HEK293 (cell line): ENCODE measurements around the gene GTSE1.

Experiments
- GLI2 ChIP-seq: fragments of 450-650 bp; formaldehyde crosslinking; IDR thresholded peaks from 2 replicates; pipeline ENCODE4; 2017; ENCODE audit warnings: missing biosample characterization, missing genetic modification characterization, low read depth, borderline replicate concordance
- HIC1 ChIP-seq: fragments of 450-650 bp; formaldehyde crosslinking; IDR thresholded peaks from 2 replicates; pipeline ENCODE4 v1.5.1; 2016; ENCODE audit warnings: missing biosample characterization, missing genetic modification characterization
- IKZF3 ChIP-seq: fragments of 450-650 bp; IDR thresholded peaks from 2 replicates; pipeline ENCODE4 v1.5.0; 2018; ENCODE audit warnings: missing biosample characterization, mild to moderate bottlenecking, missing genetic modification characterization, moderate library complexity
- KLF10 ChIP-seq: fragments of 450-650 bp; IDR thresholded peaks from 2 replicates; pipeline ENCODE4 v1.5.1; 2018; ENCODE audit warnings: missing biosample characterization, mild to moderate bottlenecking, missing genetic modification characterization
- PRDM2 ChIP-seq: fragments of 450-650 bp; formaldehyde crosslinking; IDR thresholded peaks from 2 replicates; pipeline ENCODE4 v1.5.1; 2016; ENCODE audit warnings: missing biosample characterization, missing genetic modification characterization, borderline replicate concordance
- REPIN1 ChIP-seq: fragments of 450-650 bp; formaldehyde crosslinking; IDR thresholded peaks from 2 replicates; pipeline ENCODE4 v1.5.1; 2017; ENCODE audit warnings: missing biosample characterization, missing genetic modification characterization, low read depth
- SCRT1 ChIP-seq: fragments of 450-650 bp; formaldehyde crosslinking; IDR thresholded peaks from 2 replicates; pipeline ENCODE4 v1.5.1; 2016; ENCODE audit warnings: missing biosample characterization, missing genetic modification characterization, borderline replicate concordance
- ZBTB8A ChIP-seq: fragments of 450-650 bp; formaldehyde crosslinking; IDR thresholded peaks from 2 replicates; pipeline ENCODE4 v1.5.1; 2016; ENCODE audit warnings: missing biosample characterization, missing genetic modification characterization
- ZFP37 ChIP-seq: fragments of 450-650 bp; formaldehyde crosslinking; IDR thresholded peaks from 2 replicates; pipeline ENCODE4 v1.5.1; 2016; ENCODE audit warnings: missing biosample characterization, missing genetic modification characterization
- ZNF175 ChIP-seq: fragments of 450-650 bp; formaldehyde crosslinking; IDR thresholded peaks from 2 replicates; pipeline ENCODE4 v1.5.1; 2016; ENCODE audit warnings: missing biosample characterization, missing genetic modification characterization
- ZNF239 ChIP-seq: fragments of 450-650 bp; formaldehyde crosslinking; IDR thresholded peaks from 2 replicates; pipeline ENCODE4 v1.5.1; 2016; ENCODE audit warnings: missing biosample characterization, missing genetic modification characterization
- ZNF350 ChIP-seq: fragments of 450-650 bp; formaldehyde crosslinking; IDR thresholded peaks from 2 replicates; pipeline ENCODE4 v1.5.0; 2017; ENCODE audit warnings: missing biosample characterization, mild to moderate bottlenecking, missing genetic modification characterization
- ZNF423 ChIP-seq: fragments of 450-650 bp; formaldehyde crosslinking; IDR thresholded peaks from 2 replicates; pipeline ENCODE4 v1.5.1; 2016; ENCODE audit warnings: missing biosample characterization, missing genetic modification characterization
- ZNF580 ChIP-seq: fragments of 450-650 bp; formaldehyde crosslinking; IDR thresholded peaks from 2 replicates; pipeline ENCODE4 v1.5.1; 2016; ENCODE audit warnings: missing biosample characterization, missing genetic modification characterization
- ZNF596 ChIP-seq: fragments of 450-650 bp; IDR thresholded peaks from 2 replicates; pipeline ENCODE4 v1.5.0; 2018; ENCODE audit warnings: missing biosample characterization, mild to moderate bottlenecking, missing genetic modification characterization, moderate library complexity
- ZNF626 ChIP-seq: fragments of 450-650 bp; sonication (Bioruptor Pico); formaldehyde crosslinking; IDR thresholded peaks from 2 replicates; pipeline ENCODE4 v1.5.1; 2018; ENCODE audit warnings: missing biosample characterization, missing genetic modification characterization, inconsistent platforms
- ZNF639 ChIP-seq: fragments of 450-650 bp; formaldehyde crosslinking; IDR thresholded peaks from 2 replicates; pipeline ENCODE4 v1.5.1; 2016; ENCODE audit warnings: missing biosample characterization, missing genetic modification characterization
- ZNF837 ChIP-seq: fragments of 450-650 bp; formaldehyde crosslinking; IDR thresholded peaks from 2 replicates; pipeline ENCODE4 v1.5.1; 2016; ENCODE audit warnings: missing biosample characterization, missing genetic modification characterization
- ZSCAN23 ChIP-seq: fragments of 450-650 bp; formaldehyde crosslinking; IDR thresholded peaks from 2 replicates; pipeline ENCODE4 v1.5.1; 2016; ENCODE audit warnings: missing biosample characterization, missing genetic modification characterization
- ZSCAN30 ChIP-seq: fragments of 450-650 bp; IDR thresholded peaks from 2 replicates; pipeline ENCODE4 v1.5.1; 2018; ENCODE audit warnings: missing biosample characterization, mild to moderate bottlenecking, missing genetic modification characterization, moderate library complexity
- TF ChIP-seq, protein P1 (sequence below): fragments of 450-650 bp; formaldehyde crosslinking; IDR thresholded peaks from 2 replicates; pipeline ENCODE4 v1.5.1; 2016; ENCODE audit warnings: missing biosample characterization, missing genetic modification characterization
- TF ChIP-seq, protein P2 (sequence below): fragments of 450-650 bp; formaldehyde crosslinking; IDR thresholded peaks from 2 replicates; pipeline ENCODE4 v1.5.1; 2016; ENCODE audit warnings: missing biosample characterization, missing genetic modification characterization
- TF ChIP-seq, protein P3 (sequence below): fragments of 450-650 bp; formaldehyde crosslinking; IDR thresholded peaks from 2 replicates; pipeline ENCODE4 v1.5.1; 2016; ENCODE audit warnings: missing biosample characterization, missing genetic modification characterization

GTSE1 gene

GRCh38 chr22:46267431-46268279 is 29.0 kb upstream of the GTSE1 start, which contains the start of gene TTC38 (continued):
- TF ChIP-seq REPIN1 (tag by site-specific recombination) = no peak
- no peak for TF ChIP-seq ZNF350 (tag by site-specific recombination)
- TF ChIP-seq, protein P1, sequence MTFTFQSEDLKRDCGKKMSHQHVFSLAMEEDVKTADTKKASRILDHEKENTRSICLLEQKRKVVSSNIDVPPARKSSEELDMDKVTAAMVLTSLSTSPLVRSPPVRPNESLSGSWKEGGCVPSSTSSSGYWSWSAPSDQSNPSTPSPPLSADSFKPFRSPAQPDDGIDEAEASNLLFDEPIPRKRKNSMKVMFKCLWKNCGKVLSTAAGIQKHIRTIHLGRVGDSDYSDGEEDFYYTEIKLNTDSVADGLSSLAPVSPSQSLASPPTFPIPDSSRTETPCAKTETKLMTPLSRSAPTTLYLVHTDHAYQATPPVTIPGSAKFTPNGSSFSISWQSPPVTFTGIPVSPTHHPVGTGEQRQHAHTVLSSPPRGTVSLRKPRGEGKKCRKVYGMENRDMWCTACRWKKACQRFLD (tag by site-specific recombination) = no peak
- TF ChIP-seq ZNF175 (tag by site-specific recombination) = no peak
- no peak for TF ChIP-seq GLI2 (tag by site-specific recombination)
- peak; percentile 71 for TF ChIP-seq ZSCAN30 (tag by site-specific recombination)
- TF ChIP-seq, protein P2, sequence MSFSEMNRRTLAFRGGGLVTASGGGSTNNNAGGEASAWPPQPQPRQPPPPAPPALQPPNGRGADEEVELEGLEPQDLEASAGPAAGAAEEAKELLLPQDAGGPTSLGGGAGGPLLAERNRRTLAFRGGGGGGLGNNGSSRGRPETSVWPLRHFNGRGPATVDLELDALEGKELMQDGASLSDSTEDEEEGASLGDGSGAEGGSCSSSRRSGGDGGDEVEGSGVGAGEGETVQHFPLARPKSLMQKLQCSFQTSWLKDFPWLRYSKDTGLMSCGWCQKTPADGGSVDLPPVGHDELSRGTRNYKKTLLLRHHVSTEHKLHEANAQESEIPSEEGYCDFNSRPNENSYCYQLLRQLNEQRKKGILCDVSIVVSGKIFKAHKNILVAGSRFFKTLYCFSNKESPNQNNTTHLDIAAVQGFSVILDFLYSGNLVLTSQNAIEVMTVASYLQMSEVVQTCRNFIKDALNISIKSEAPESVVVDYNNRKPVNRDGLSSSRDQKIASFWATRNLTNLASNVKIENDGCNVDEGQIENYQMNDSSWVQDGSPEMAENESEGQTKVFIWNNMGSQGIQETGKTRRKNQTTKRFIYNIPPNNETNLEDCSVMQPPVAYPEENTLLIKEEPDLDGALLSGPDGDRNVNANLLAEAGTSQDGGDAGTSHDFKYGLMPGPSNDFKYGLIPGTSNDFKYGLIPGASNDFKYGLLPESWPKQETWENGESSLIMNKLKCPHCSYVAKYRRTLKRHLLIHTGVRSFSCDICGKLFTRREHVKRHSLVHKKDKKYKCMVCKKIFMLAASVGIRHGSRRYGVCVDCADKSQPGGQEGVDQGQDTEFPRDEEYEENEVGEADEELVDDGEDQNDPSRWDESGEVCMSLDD (tag by site-specific recombination) = no peak
- no peak for TF ChIP-seq SCRT1 (tag by site-specific recombination)
- no peak for TF ChIP-seq ZSCAN23 (tag by site-specific recombination)
- peak; percentile 93 for TF ChIP-seq ZNF423 (tag by site-specific recombination)
- TF ChIP-seq, protein P3, sequence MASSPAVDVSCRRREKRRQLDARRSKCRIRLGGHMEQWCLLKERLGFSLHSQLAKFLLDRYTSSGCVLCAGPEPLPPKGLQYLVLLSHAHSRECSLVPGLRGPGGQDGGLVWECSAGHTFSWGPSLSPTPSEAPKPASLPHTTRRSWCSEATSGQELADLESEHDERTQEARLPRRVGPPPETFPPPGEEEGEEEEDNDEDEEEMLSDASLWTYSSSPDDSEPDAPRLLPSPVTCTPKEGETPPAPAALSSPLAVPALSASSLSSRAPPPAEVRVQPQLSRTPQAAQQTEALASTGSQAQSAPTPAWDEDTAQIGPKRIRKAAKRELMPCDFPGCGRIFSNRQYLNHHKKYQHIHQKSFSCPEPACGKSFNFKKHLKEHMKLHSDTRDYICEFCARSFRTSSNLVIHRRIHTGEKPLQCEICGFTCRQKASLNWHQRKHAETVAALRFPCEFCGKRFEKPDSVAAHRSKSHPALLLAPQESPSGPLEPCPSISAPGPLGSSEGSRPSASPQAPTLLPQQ (tag by site-specific recombination) = peak; percentile 54; the same call in 1 of the 2 replicates
- no peak for TF ChIP-seq ZNF239 (tag by site-specific recombination)
- TF ChIP-seq ZFP37 (tag by site-specific recombination) = peak; percentile 59; the same call in 1 of the 2 replicates
- TF ChIP-seq KLF10 = peak; percentile 87
- TF ChIP-seq ZNF596 (tag by site-specific recombination) = peak; percentile 46; the same call in 1 of the 2 replicates
- peak; percentile 90 for TF ChIP-seq ZBTB8A
- TF ChIP-seq ZNF626 (tag by site-specific recombination) = no peak
- TF ChIP-seq ZNF580 (tag by site-specific recombination) = no peak
- TF ChIP-seq PRDM2 (tag by site-specific recombination) = no peak
- 0 out of 2 replicates have a peak, but pooled peaks have one; percentile 50 for TF ChIP-seq ZNF639 (tag by site-specific recombination)
- TF ChIP-seq IKZF3 (tag by site-specific recombination) = peak; percentile 84
- peak; percentile 77 for TF ChIP-seq HIC1 (tag by site-specific recombination)
- TF ChIP-seq ZNF837 (tag by site-specific recombination) = no peak
